HG02759 (cell line): ENCODE results near the gene ARHGAP44.

Experiments used
- ATAC-seq: cut with Tn5 transposase; IDR thresholded peaks from one replicate; pipeline ENCODE4 v1.9.1; 2021; ENCODE audit warnings: mild to moderate bottlenecking, moderate library complexity; ENCODE audit not compliant: unreplicated experiment

ARHGAP44 gene, protein sequence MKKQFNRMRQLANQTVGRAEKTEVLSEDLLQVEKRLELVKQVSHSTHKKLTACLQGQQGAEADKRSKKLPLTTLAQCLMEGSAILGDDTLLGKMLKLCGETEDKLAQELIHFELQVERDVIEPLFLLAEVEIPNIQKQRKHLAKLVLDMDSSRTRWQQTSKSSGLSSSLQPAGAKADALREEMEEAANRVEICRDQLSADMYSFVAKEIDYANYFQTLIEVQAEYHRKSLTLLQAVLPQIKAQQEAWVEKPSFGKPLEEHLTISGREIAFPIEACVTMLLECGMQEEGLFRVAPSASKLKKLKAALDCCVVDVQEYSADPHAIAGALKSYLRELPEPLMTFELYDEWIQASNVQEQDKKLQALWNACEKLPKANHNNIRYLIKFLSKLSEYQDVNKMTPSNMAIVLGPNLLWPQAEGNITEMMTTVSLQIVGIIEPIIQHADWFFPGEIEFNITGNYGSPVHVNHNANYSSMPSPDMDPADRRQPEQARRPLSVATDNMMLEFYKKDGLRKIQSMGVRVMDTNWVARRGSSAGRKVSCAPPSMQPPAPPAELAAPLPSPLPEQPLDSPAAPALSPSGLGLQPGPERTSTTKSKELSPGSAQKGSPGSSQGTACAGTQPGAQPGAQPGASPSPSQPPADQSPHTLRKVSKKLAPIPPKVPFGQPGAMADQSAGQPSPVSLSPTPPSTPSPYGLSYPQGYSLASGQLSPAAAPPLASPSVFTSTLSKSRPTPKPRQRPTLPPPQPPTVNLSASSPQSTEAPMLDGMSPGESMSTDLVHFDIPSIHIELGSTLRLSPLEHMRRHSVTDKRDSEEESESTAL

DNA sequence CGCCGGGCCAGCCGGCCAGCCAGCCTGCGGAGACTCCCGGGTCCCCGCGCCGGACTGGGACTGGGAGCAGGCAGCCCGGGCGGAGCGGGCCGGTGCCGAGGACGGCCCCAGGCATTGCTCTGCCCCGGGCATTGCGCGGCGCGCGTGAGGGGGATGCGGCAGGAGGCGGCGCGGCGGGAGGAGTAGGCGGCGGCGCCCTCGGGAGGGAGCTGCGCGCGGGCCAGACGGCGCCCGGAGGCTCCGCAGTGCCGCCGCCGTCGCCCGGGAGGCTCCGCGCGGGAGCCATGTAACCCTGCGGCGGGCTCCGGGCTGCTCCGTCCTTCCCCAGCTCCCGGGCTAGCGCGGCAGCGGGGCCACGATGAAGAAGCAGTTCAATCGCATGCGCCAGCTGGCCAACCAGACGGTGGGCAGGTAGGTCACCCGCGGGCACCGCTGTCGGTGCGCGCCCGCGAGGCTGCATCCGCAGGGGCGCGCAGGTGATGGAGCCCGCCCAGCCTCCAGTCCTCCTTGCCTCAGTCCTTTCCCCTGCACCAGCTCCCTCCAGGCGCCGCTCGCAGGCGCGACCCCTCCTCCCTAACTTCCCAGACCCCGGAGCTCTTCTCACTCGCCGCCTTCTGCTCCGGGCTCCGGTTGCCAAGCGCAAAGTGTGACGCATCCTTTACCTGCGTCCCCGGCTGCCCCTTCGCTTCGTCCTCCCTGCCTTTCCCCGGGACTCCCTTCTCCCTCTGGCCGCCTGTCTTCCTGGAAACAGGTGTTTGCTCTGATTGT is at the start of gene ARHGAP44:
TSS of gene ARHGAP44 (plus strand) at position 18 of the 768 bp plus-strand sequence. CDS start at position 359, 341 bp downstream.
- peak; percentile 82 for ATAC-seq

DNA sequence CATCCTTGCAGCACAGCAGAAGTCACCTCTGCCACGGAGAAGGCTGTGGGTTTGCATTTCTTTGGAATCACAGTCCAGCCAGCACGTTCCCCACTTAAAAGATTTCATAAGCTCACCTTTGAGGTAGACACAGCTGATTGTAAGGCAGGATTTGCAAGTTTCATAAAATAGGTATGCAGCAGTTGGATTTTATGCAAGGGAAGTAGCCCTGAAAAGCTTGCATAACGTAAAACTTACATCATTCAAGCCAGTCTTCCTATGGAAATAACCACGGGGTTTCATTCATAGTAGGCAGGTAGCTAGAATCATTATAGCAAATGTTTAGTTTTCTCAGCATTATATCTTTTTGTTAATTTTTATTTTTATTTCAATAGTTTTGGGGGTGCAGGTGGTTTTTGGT is 49.8 kb upstream of the ARHGAP44 start:
- no peak for ATAC-seq

DNA sequence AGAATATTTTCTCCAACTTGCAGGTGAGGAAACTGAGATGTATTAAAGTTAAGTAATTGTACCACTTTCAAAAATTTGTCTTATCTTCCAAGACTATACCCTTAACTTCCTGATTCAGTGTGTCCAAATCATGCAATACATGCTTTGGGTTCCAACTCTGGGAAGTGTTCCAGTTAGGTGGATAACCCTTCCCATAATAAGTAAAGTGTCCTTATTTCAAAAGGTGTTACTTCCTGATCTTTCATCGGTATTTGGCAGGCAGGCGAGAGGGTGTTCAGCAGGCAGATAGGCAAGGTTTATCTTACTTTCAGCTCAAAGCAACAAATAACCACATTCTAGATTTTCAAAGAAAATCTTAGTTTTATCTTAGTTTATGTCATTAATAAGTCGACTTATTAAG is 46.3 kb upstream of the ARHGAP44 start:
- no peak for ATAC-seq

DNA sequence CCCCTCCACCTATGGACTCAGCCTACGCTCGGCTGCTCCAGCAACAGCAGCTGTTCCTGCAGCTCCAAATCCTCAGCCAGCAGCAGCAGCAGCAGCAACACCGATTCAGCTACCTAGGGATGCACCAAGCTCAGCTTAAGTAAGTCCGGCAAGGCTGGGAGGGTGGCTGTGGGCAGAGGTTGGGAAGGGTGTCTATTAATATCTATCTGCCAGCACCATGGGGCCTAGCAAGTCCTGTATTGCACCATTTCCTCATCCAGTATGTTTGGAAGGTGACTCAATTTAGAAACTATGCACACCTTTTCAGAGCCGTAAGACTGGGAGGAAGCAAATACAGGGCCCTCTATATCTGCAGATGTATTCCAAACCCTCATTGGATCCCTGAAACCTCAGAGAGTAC is 45.0 kb upstream of the ARHGAP44 start:
- ATAC-seq: no peak

DNA sequence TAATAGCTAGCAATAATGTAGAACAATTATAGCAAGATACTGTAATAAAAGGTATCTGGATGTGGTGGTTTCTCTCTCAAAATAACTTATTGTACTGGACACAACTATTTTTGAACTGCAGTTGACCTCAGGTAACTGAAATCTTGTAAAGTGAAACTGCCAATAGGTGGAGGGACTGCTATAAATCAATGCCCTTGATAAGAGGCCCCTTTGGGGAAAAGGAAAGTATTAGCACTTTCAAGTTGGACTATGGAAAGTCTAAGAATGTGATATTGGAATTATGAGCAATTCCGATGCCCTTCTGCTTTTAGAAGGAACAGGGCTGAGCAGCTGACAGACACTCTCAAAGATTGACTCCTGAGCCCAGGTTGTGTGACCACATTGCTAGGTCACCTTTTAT is 44.5 kb upstream of the ARHGAP44 start:
- no peak for ATAC-seq

DNA sequence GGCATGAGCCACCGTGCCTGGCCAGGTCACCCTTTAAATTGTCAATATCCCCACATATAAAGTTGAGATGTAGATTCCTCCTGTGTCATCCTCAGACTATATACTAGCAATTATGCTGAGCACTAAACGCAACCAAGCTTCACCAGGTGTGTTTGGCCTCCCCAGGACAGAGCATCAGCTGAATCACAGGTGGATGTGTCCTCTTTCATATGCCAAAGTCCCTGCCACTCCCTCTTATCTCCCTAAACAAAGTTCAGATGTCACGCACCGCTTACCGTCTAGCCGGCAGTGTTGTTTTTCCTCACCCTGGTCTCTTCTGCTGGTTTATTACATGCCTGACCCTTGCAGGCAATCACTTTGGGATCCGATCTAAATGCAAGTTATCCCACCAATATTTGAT is 43.8 kb upstream of the ARHGAP44 start:
- ATAC-seq: no peak

DNA sequence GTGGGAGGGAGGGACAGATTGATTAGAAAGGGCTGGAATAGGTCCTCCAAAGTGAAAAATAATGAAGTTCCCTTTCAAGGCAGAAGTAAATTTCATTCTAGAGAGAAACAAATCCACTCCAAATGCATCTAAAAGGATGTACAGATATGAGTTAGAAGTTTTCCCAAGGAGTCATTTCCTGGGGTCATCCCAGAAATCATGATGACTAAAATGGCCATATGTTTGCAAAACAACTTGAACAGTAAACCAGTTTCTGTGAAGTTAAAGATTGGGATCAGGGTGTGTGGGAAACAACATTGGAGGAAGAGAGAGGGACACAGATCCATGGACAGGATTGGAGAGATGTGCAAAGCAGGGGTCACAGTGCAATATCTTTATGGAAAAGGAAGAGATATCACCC is 32.5 kb upstream of the ARHGAP44 start:
- no peak for ATAC-seq

DNA sequence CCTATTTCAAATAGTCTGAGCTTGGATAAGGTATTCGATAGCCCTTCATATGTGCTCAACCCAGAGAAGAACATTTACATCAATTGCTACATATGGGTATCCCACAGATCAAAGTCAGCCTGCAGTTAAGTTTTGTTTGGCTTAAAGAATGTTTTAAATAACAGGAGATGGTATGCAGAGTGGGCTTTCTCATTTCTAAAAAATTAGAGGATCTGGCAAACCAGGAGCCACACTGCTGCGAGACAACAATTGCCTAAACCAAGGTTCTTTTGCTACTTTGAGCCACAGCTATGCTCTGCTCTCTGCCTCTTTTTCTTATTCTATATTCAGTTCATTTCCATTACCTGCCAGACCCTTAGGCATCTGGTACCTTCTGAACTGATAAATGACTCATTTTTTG is 30.2 kb upstream of the ARHGAP44 start:
- no peak for ATAC-seq

DNA sequence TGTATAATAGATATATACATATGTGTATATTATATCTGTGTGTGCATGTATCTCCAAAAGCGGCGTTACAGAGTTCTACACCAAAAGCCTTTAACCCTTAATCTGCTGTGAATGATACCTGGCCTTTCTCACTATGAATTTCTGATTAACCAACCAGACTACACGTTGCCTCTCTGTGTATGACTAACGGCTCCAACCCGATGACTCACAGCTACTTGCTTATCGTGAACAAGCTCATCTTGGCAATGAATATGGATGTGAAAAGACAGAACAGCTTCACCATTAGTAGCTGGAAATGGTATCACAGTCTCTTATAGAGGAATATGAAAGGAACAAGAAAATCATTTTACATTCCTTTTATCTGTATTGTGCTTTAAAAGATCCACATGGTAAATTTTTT is 23.8 kb upstream of the ARHGAP44 start:
- ATAC-seq: no peak

DNA sequence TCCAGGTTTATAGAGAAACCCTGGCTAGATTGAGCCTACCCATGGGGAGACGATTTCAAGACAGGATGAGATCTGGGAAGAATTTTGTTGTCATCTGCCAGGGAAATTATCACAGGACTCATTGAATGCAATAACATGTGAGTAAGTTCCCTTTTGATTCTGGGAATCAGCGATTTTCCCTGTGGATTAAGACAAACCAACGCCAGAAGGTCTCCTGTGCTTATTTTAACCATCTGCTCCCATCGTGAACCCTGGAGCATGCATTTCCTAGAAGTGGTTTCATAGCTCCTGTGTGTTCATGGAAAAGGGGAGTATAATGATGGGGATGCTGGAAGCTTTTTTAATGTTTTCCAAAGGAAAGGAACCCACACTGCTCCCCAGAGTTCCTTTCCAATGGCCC is 21.0 kb upstream of the ARHGAP44 start:
- ATAC-seq: no peak

DNA sequence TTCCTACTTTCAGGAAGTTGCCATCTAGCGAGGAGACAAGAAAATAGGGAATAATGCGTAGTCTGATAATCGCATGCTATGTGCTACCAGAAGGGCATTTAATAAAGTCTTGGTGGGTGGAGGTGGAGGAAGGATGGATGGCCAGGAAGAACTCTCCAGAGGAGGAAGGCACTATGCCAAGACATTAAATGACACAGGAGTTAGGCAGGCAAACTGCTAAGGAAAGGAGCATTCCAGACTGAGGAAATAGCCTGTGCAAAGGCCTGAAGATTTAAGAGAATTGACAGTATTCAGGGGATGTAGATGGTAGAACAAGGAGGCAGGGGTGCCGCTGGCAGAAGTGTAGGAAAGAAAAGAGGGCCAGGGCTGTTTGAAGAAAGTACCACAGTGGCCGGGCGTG is 19.3 kb upstream of the ARHGAP44 start:
- ATAC-seq: no peak

DNA sequence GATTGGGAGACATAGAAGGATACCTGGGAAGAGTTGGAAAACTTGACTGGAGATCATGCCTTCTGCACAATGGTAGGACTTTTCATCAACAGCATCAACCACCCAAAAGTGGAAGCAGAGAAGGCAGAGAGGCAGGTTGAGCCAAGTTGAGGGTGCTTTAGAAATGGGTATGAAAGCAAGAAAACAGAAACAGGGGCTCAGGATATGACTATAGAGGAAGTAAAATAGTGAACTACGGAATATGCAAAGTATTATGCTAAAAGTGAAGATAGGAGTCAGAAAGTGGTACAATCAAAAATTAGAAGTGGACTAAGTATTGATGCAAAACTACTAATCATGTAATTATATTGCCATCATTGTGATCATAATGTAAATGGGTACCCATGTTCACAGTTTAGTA is 16.1 kb upstream of the ARHGAP44 start:
- no peak for ATAC-seq

DNA sequence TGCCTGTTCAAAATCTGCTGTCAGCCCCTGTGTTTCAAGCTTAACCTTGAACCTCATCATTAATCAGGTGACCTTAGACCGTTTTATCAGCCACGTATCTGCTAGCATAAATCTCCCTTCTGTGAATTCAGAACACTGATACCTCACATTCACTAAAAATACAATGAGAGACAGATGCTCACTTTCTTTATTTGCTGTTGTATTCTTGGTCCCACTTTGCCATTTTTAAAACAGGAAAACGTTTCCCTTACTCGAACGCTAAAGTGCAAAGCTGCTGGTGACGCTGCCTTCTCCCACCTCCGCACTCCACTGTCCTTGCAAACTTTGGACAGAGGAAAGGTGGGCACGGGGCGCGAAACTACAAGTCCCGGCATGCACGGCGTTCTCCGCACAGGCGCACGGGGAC is 220 bp upstream of the ARHGAP44 start:
- peak; percentile 97 for ATAC-seq

DNA sequence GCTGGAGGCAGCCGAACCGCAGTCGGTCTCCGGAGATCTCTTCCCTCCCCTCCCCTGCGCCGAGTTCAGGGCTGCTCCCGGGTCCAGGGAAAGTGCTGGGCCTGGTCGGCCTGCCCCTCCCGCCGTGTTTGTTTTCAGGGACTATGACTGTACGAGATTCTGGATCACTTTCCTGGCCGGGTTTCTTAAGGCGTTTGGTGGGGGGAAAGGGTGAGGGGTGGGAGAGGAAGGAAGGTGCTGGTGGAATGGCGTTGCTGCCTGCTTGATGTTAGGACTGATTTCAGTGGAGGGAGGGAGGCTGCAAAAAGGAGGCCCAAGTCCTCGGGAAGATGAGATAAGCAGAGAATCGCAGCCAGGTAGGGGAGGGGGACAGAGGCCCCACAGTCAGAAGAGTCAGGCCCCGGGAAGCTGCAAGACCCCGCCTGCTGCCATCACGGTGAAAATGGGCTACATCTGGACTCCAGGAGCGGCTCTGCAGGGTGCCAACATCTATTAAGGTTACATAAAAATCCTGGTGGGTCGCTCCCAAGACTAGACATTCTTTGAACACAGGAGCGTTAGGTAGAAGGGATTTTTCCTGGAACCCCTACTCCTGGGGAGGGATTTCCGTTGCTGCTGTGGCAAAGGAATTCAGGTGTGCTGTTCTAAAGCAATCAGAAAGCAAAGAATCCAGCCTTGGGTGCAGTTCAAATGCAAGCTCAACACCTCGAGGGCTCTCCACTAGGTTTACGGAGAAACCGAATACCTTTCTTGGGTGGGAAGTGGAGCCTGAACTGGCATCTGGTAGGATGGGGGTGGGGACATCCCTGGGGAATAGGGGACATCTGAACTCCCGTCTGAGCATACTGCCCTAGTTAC is 1.2 kb downstream of the ARHGAP44 start:
- no peak for ATAC-seq

DNA sequence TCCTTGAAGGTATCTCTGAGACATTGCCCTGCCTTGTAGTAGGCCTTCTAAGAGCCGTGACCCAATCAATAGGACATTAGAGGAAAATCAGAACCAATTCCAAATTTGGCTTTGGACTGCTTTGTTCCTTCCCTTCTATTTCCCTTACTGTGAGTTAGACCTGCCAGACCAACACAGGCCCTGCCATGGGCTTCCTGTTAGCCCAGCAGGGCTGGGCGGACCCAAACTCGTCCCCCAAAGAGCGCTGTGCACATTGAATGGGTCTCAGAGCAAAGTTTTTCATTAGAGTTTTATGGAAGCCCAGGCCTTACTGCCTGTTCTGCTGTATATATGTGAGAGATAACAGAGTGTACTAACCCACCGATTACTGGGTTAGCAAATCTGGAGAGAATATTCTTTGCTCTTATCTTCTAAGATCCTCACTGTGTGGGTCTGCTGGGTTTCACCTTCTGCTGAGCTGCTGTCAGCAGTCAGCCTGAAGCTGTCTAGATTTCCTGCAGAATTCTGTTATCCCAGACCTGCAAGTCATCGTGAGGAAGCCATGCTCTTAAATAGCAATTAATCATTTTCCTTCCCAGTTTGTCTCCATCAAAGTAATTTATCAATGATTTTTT is 5.7 kb downstream of the ARHGAP44 start:
- no peak for ATAC-seq

DNA sequence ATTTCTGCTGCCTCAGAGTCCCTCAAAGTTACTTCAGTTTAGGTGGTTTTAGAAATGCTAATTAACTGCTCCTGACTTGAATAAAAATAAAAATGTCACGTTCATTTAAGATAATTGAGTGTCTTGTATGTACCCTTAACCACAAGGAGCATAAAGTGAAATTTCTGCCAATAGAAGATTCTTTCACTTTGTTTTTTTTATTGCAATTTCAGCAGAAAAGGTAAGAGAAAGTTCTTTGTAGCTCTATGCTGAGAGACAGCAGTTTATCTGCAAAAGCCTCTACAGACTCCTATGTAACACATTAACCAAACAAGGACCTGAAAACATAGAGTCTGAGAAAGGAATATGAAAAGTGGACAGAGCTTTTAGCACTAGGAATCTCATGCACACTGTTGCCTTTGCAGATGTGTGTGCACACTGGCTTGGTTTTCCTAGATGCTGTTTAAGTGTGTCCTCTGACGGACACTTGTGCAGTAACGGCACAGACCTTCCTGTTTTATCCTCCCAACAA is 11.6 kb downstream of the ARHGAP44 start:
- no peak for ATAC-seq

DNA sequence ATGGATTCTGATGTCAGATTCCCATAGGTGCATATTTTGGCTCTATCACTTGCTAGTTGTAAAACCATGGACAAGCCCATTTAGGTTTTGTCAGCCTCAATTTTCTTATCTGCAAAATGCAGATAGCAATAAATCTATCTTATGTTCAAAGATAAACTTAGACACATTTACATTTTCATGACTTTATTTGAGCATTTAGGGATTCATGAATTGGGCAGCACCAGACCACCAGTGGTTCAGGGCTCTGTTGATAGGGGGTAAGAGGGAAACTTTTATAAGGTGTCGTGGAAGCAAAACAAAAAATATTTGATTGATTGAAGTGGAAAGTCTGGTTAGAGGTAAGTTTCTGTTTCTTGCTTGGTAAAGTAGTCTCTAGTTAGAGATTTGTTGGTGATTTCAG is 17.3 kb downstream of the ARHGAP44 start:
- no peak for ATAC-seq

DNA sequence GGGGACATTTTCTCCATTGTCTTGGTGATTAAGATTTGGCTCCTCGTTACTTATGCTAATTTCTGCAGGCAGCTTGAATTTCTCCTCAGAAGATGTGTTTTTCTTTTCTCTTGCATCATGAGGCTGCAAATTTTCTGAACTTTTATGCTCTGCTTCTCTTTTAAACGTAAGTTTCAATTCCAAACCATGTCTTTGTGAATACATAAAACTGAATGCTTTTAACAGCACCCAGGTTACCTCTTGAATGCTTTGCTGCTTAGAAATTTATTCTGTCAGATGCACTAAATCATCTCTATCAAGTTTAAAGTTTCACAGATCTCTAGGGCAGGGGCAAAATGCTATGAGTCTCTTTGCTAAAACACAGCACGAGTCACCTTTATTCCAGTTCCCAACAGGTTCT is 19.4 kb downstream of the ARHGAP44 start:
- ATAC-seq: no peak

DNA sequence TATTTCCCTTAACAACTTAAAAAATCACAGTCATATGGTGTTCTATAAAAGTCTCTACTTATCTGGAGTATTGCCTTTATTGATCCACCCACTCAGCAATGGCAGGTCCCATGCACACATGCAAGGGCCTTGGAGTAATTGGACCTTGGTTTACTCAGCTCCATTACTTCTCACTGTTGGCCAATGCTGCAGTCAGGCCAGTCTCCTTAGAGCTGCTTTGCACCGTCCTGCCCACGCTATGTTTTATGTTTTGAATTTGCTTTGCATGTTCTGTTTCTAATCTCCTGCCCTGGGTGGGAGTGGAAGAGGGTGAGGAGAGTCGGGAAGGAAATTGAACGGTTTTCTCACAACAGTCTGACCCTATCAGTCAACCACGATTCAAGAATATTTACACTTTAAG is 23.6 kb downstream of the ARHGAP44 start:
- ATAC-seq: no peak

DNA sequence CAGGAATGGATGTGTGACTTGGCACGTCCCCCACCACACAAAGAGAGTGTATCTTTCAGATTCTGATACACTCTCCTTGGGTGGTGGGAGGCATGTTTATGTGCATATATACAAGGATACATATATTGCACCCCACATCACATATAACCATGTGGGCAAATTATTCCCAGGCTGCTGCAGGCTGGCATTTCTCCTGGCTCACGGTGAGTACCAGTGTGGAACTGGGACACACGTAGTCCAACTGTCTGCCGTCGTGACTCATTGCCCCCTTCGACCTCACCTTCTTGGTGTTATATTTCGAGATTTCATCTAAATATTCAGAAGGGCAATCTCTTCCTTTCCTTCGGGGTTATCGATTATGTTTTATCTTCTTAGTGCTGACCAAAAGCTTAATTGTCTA is 24.4 kb downstream of the ARHGAP44 start:
- ATAC-seq: no peak
